Kidney epithelial cell (primary cell): ENCODE results near the gene TRIM60. TPM values are rescaled to one million over a fixed set of nuclear protein-coding genes. Genes with fewer than 3 reads are reported as not detected.

Experiments used
- DNase-seq: peaks from one replicate; pipeline ENCODE4 v3.0.0-alpha.2; 2010; ENCODE audit warnings: low read depth
- H3K27me3 ChIP-seq: 2 replicates; pipeline ENCODE4 v1.6.0; 2011; ENCODE audit warnings: low read length; ENCODE audit not compliant: control insufficient read depth, insufficient read depth
- H3K36me3 ChIP-seq: 2 replicates; pipeline ENCODE4 v1.5.1; 2011; ENCODE audit warnings: low read length; ENCODE audit not compliant: control insufficient read depth, insufficient read depth
- H3K4me3 ChIP-seq: 2 replicates; pipeline ENCODE4 v1.5.1; 2011; ENCODE audit warnings: low read depth, mild to moderate bottlenecking, control low read depth, low read length
- CTCF ChIP-seq: IDR thresholded peaks from 2 replicates; pipeline ENCODE4 v1.5.1; 2011; ENCODE audit warnings: mild to moderate bottlenecking, moderate library complexity, low read length, control low read depth, inconsistent platforms; ENCODE audit not compliant: insufficient read depth, poor library complexity, severe bottlenecking
- total RNA-seq: library from RNA; depleted of rRNA; stranded (reverse); fragments of >200 nt; gene quantifications from 2 replicates; pipeline ENCODE4 v1.2.3, GENCODE V29; 2015

TRIM60 gene
- total RNA-seq, 1 donor from 2014 or later, result not detected

GRCh38 chr4:165088366-165088765 is 56.6 kb downstream of the TRIM60 start:
- no peak for TF ChIP-seq CTCF
- Histone ChIP-seq H3K4me3 (no peak overlapping the region), H3K36me3 (no peaks in the 10 kb centered on the region), H3K27me3 (no peaks in the 10 kb centered on the region)
- DNase-seq, result no peak

Other genes with a start within 250 kb of the TRIM60 start
- not detected in 2 replicates for gene APELA, start 154.8 kb upstream of the TRIM60 start, total RNA-seq
- 2.1 and 4.5 TPM in 2 replicates for gene TRIM61, start 54.3 kb upstream of the TRIM60 start, total RNA-seq
- not detected in 2 replicates for gene TRIM75, start 21.9 kb downstream of the TRIM60 start, total RNA-seq
- gene TMEM192, start 80.9 kb downstream of the TRIM60 start, total RNA-seq, result 16.2 and 21.1 TPM in 2 replicates
- 12.9 and 17.7 TPM in 2 replicates for gene KLHL2, start 175.6 kb downstream of the TRIM60 start, total RNA-seq